Duodenal mucosa (tissue), 2 donors: ENCODE measurements around the gene GTF2A1.

Source experiments
- H3K27ac ChIP-seq: one replicate; pipeline ENCODE4 v1.7.0; 2013; ENCODE audit warnings: low read depth, low read length
- H3K27me3 ChIP-seq, 2 donors: one replicate each; pipeline ENCODE4 v1.7.0; 2013; ENCODE audit warnings: low read length in 2 of 2, control low read depth in 1 of 2; ENCODE audit not compliant: insufficient read depth in 2 of 2, control insufficient read depth in 1 of 2
- H3K36me3 ChIP-seq, 2 donors: one replicate each; pipeline ENCODE4 v1.7.0; 2013; ENCODE audit warnings: low read length in 2 of 2, control low read depth in 1 of 2; ENCODE audit not compliant: insufficient read depth in 2 of 2, control insufficient read depth in 1 of 2
- H3K4me1 ChIP-seq, 2 donors: one replicate each; pipeline ENCODE4 v1.7.0; 2013; ENCODE audit warnings: low read length in 2 of 2, control low read depth in 1 of 2; ENCODE audit not compliant: insufficient read depth in 2 of 2, control insufficient read depth in 1 of 2
- H3K4me3 ChIP-seq, 2 donors: one replicate each; pipeline ENCODE4 v1.7.0; 2013; ENCODE audit warnings: low read length in 2 of 2, low read depth in 1 of 2
- H3K9ac ChIP-seq, 2 donors: one replicate each; pipeline ENCODE4 v1.7.0; 2013; ENCODE audit warnings: low read length in 2 of 2, low read depth in 1 of 2
- H3K9me3 ChIP-seq, 2 donors: one replicate each; pipeline ENCODE4 v1.7.0; 2013; ENCODE audit warnings: low read length in 2 of 2, control low read depth in 1 of 2; ENCODE audit not compliant: control insufficient read depth in 1 of 2

Gene GTF2A1

DNA sequence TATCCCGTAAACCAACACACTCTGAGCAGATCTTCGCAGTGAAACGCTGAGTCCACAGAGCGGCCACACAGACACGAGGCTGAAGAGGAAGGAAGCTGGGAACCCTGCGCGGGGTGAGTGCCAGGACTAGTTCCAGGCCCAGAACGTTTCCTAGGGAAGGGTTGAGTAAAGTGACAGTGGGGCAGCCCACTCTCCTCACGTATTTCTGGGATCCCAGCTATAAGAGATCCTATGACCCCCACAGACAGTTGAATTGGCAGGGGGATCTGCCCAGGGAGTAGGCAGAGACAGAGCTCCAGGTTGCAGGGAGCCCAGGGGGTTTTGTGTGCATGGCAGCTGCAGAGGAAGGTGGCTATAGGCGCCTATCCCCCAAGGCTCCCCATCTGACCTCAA is 51.1 kb downstream of the GTF2A1 start:
- H3K27ac ChIP-seq, result peak overlapping the region; percentile 48
- no peaks in the 10 kb centered on the region for H3K27me3 ChIP-seq
- peaks cover 0 to 12% of the 10 kb centered on the region in 2 donors for H3K4me1 ChIP-seq
- H3K9ac ChIP-seq, result peak overlapping the region; percentile 74 to 89
- H3K4me3 ChIP-seq, result peak overlapping the region; percentile 85 to 92
- no peaks in the 10 kb centered on the region for H3K36me3 ChIP-seq
- no peaks in the 10 kb centered on the region for H3K9me3 ChIP-seq

DNA sequence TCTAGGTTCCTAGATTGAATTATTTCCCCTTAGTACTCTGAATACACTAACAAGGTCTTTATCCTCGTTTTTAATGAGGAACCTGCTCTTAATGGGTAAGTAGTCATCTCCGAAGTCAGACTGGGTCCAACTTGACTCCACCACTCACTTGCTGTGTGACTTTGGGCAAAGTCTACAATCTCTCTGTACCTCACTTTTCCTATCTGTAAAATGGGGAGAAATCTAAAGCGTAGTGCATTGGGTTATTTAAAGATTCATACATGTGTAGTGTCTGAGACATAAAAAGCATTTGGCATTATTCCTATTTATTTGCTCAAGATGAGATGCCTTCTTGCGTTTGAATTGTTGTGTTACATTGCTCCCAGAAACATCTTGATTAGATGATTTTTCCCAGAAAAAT is 51.5 kb downstream of the GTF2A1 start:
- Histone ChIP-seq H3K4me1 (peaks cover 0 to 12% of the 10 kb centered on the region in 2 donors), H3K27me3 (no peaks in the 10 kb centered on the region), H3K4me3 (peak overlapping the region; percentile 85 to 92), H3K27ac (no peak overlapping the region), H3K9me3 (no peaks in the 10 kb centered on the region), H3K36me3 (no peaks in the 10 kb centered on the region), H3K9ac (peak overlapping the region; percentile 74 to 89)

- Histone ChIP-seq H3K27ac (no peak overlapping the region), H3K9me3 (no peaks in the 10 kb centered on the region), H3K27me3 (no peaks in the 10 kb centered on the region), H3K9ac (no peak overlapping the region), H3K4me1 (peaks cover 0 to 12% of the 10 kb centered on the region in 2 donors), H3K36me3 (no peaks in the 10 kb centered on the region), H3K4me3 (no peak overlapping the region)
Measured at GRCh38 chr14:81166121-81166520, 54.6 kb downstream of the GTF2A1 start.

- Histone ChIP-seq H3K9me3 (no peaks in the 10 kb centered on the region), H3K9ac (no peak overlapping the region), H3K36me3 (no peaks in the 10 kb centered on the region), H3K27me3 (no peaks in the 10 kb centered on the region), H3K27ac (no peak overlapping the region), H3K4me3 (no peak overlapping the region), H3K4me1 (peaks cover 0 to 8% of the 10 kb centered on the region in 2 donors)
Measured at GRCh38 chr14:81165188-81165587, 55.6 kb downstream of the GTF2A1 start.

DNA sequence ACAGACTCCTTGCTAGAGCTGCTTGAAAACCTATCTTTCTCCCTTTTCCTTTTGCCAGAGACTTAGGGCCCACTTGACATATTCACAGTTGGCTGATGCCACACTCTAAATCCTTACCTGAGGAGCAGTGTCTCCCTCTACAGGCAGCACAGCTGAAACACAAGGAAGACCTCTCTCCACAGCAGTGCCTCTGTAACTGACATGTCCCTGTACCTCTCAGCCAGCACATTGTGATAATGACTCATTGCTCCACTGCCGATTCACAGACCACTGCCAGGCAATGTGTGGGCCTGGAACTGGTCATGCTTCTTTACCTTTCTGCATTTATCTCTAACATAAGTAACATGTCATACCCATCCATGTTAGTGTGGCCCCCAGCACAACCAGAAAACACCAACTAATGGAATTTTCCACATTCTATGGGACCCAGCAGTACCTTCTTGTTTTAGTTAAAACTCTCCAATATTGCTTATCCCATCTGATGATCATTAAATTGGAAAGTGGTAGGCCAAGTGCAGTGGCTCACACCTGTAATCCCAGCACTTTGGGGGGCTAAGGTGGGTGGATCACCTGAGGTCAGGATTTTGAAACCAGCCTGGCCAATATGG is 56.5 kb downstream of the GTF2A1 start:
- no peak overlapping the region for H3K27ac ChIP-seq
- H3K36me3 ChIP-seq, result no peaks in the 10 kb centered on the region
- H3K9me3 ChIP-seq, result no peaks in the 10 kb centered on the region
- no peak overlapping the region for H3K4me3 ChIP-seq
- peaks cover 0 to 1% of the 10 kb centered on the region in 2 donors for H3K4me1 ChIP-seq
- H3K9ac ChIP-seq, result no peak overlapping the region
- H3K27me3 ChIP-seq, result no peaks in the 10 kb centered on the region

- no peaks in the 10 kb centered on the region for H3K9me3 ChIP-seq
- no peaks in the 10 kb centered on the region for H3K4me1 ChIP-seq
- no peaks in the 10 kb centered on the region for H3K27me3 ChIP-seq
- H3K4me3 ChIP-seq, result no peak overlapping the region
- H3K27ac ChIP-seq, result no peak overlapping the region
- no peak overlapping the region for H3K9ac ChIP-seq
- no peaks in the 10 kb centered on the region for H3K36me3 ChIP-seq
Measured at GRCh38 chr14:81162941-81163340, 57.8 kb downstream of the GTF2A1 start.

GRCh38 chr14:81161749-81162148 is 59.0 kb downstream of the GTF2A1 start:
- Histone ChIP-seq H3K27me3 (no peaks in the 10 kb centered on the region), H3K36me3 (no peaks in the 10 kb centered on the region), H3K9ac (no peak overlapping the region), H3K4me1 (no peaks in the 10 kb centered on the region), H3K4me3 (no peak overlapping the region), H3K27ac (no peak overlapping the region), H3K9me3 (no peaks in the 10 kb centered on the region)

GRCh38 chr14:81161088-81161487 is 59.7 kb downstream of the GTF2A1 start:
- Histone ChIP-seq H3K27me3 (no peaks in the 10 kb centered on the region), H3K27ac (no peak overlapping the region), H3K9me3 (no peaks in the 10 kb centered on the region), H3K36me3 (no peaks in the 10 kb centered on the region), H3K4me1 (no peaks in the 10 kb centered on the region), H3K4me3 (no peak overlapping the region), H3K9ac (no peak overlapping the region)

- no peaks in the 10 kb centered on the region for H3K4me1 ChIP-seq
Measured at GRCh38 chr14:81157431-81157830, 63.3 kb downstream of the GTF2A1 start.

GRCh38 chr14:81153187-81153586 is 67.6 kb downstream of the GTF2A1 start:
- no peak overlapping the region for H3K27ac ChIP-seq
- no peaks in the 10 kb centered on the region for H3K9me3 ChIP-seq
- no peaks in the 10 kb centered on the region for H3K27me3 ChIP-seq
- no peak overlapping the region for H3K4me3 ChIP-seq
- no peak overlapping the region for H3K9ac ChIP-seq
- no peaks in the 10 kb centered on the region for H3K36me3 ChIP-seq
- no peaks in the 10 kb centered on the region for H3K4me1 ChIP-seq

More at GRCh38 chr14:81157431-81157830, 63.3 kb downstream of the GTF2A1 start:
- Histone ChIP-seq H3K27me3 (no peaks in the 10 kb centered on the region), H3K36me3 (no peaks in the 10 kb centered on the region), H3K4me3 (no peak overlapping the region), H3K9me3 (no peaks in the 10 kb centered on the region), H3K9ac (no peak overlapping the region), H3K27ac (no peak overlapping the region)

GRCh38 chr14:81148635-81149034 is 72.1 kb downstream of the GTF2A1 start:
- Histone ChIP-seq H3K27me3 (no peaks in the 10 kb centered on the region), H3K4me1 (peaks cover 4 to 11% of the 10 kb centered on the region in 2 donors), H3K36me3 (no peaks in the 10 kb centered on the region), H3K9me3 (no peaks in the 10 kb centered on the region), H3K4me3 (no peak overlapping the region), H3K27ac (no peak overlapping the region), H3K9ac (no peak overlapping the region)
